HG02642 (cell line): Measurements from ENCODE around the gene TBX18.

Source experiments
- ATAC-seq: cut with Tn5 transposase; IDR thresholded peaks from one replicate; pipeline ENCODE4 v1.9.1; 2021; ENCODE audit warnings: mild to moderate bottlenecking; ENCODE audit not compliant: unreplicated experiment, poor library complexity

TBX18 gene

DNA sequence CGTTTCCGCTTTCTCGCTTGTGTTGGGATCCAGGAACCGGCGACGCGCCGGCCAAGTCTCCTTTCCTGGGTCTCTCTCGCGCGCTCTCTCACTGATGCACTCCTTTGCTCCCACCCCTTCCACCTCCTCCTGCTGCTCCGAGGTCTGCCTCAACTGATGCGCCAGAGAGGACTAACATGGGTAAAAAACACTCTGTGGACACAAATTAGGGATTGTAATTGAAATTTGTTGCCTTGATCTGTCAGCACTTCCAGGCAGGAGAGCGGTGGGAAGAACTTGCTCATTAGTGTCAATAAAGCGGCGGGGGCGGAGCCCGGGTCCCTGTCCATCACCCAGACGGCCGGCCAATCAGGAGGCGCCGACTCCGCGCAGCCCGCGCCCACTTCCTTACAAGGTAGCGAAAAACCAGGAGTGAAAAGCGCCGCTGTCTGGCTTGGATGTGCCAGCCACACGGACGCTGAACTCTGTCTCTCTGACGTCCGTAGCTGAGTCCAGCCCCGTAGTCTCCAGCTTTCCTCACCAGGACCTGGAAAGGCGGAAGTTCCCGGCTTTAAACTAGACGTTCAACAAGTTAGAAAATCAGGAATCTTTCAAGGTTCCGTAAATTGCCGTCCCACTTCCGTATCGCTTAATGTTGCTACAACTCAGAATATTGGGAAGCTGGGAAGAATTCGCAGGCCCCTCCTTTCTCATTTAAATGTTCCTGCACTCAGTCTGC lies at the start of gene TBX18:
Gene TBX18 (minus strand): TSS at position 267 of the 718 bp plus-strand sequence. CDS start 417 bp downstream, outside the sequence.
- ATAC-seq, result no peak

- no peak for ATAC-seq
These were observed 47.0 kb upstream of the TBX18 start for GRCh38 chr6:84811351-84811750.

GRCh38 chr6:84809455-84809854 lies 45.1 kb upstream of the TBX18 start:
- ATAC-seq, result no peak

DNA sequence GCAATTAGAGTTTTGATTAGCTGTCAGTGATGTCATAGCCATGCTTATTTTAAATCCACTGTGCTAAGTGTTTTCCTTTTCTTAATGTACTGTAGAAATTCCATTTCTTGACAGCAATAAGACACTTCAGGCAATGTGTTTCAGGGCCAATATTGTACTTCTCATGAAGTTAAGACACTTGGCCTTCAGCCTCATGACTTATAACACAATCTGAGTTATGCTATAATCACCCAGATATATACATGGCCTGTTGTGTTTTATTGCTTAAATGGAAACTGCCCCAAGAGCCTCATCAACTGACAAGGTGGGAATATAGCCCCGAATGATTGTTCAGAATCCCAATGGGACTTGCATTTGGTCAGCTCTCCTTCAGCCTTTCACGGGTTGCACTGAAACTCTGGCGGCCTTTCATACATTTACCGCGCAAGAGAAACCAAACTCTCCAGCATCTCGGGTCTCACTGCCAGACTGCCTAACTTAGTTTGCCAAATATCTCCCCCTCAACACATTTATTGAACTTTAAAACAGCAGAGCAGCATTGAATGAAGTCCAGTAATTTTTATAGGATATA lies 44.2 kb upstream of the TBX18 start:
- ATAC-seq, result no peak

DNA sequence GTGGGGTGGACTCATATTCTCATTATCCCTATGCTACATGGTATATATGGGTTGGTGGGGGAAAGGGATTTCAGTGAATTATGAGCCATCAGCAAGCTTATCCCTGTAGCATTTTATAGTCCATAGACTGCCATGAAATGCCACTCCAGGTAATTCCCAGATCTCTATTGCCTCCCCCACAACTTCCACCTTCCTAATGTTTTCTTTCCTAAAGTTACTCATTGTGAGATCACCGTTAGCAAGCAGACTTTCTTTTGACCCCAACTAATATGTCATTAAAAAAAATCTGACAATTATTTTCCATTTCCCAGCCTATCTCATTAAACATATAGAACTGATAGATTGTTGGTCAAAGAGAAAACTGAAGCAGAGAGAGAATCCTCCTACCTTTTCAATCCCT lies 40.7 kb upstream of the TBX18 start:
- no peak for ATAC-seq

DNA sequence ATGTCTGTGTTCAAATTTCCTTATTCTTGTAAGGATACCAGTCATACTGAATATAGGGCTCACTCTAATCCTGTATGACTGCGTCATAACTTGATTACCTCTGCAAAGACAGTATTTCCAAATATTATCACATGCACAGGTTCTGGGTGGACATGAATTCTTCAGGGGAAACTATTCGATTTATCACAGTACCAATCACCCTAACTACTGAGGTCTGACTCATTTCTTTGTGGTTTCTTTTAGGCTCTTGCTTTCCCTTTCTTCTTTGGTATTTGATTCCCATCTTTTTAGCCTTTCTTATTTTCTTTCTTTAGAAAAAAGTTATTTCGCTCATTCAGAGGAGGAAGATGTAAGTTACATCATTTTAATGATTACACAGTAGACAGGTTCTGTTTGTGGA lies 40.3 kb upstream of the TBX18 start:
- ATAC-seq, result no peak

DNA sequence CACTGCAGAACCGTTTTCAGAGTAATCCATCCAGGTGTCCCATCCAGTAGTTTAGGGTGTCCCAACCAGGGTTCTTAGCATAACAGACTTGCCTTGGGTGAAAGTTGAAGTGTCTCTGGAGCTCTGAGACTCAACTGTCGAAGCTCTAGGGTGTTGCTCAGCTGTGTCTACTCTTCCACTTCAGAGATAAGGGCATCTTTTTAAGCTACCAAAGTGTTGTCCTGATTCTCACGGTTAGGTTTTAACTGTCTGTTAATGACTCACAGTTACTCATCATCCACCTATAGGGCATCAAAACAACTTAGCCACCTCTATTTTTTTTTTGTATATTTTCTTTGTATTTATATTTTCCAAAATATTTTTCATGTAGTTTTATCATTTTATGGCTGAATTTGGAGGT lies 36.9 kb upstream of the TBX18 start:
- no peak for ATAC-seq

DNA sequence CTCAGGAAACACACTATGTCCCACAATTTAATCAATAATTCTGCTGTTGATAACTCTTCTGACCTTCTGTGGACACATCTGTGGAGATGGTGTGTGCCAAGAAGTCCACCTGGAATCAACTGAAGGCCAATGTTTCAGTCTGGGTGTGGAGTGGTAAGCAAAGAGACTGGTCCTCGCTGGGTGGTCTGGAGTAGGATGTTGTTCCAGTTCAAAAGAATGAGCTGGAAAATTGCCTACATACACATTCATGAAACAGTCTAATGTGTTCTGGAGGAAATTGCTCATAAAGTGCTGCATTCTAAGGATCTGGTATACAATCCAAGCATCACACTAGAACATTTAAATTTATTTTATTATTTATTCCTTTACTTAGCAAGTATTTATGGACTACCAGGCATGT lies 33.9 kb upstream of the TBX18 start:
- no peak for ATAC-seq

DNA sequence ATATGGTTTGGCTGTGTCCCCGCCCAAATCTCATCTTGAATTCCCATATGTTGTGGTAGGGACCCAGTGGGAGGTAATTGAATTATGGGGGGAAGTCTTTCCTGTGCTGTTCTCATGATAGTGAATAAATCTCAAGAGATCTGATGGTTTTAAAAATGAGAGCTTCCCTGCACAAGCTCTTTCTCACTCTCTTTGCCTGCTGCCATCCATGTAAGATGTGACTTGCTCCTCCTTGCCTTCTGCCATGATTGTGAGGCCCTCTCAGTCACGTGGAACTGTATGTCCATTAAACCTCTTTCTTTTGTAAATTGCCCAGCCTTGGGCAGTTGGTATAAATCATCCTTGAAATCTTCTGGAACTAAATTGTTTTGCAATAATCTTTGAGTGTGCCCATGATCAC lies 31.9 kb upstream of the TBX18 start:
- no peak for ATAC-seq

- no peak for ATAC-seq
These were observed 27.5 kb upstream of the TBX18 start for GRCh38 chr6:84791927-84792326.

DNA sequence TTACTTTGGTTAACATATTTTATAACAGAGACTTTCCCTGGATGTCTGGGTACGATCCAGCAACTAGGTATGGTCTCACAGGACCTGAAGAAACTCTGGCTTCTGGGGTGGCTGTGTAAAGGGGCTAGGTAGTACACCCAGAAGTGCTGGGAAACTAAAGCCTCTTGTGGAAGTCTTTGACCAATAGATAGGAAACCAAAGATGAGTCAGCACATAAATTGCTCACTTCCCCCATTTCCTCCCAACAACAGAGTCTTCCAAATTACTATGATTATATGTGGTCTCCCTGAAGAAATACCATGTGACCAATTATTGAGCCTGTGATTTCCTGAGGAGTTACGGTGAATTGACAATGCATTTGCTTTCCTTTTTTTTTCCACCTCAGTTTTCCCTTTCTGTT lies 26.8 kb upstream of the TBX18 start:
- ATAC-seq, result no peak

DNA sequence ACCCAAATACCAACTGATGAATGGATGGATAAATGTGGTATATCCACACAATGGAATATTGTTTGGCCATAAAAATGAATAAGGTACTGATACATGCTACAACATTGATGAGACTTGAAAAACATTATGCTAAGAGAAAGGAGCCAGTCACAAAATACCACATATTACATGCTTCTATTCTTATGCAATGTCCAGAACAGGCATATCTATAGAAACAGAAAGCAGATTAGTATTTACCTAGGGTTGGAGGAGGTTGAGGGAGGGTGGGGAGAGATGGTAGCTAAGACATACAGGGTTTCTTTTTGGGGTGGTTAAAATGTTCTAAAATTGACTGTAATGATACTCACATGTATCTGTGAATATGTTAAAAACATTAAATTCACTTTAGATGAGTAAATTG lies 24.8 kb upstream of the TBX18 start:
- ATAC-seq, result no peak

DNA sequence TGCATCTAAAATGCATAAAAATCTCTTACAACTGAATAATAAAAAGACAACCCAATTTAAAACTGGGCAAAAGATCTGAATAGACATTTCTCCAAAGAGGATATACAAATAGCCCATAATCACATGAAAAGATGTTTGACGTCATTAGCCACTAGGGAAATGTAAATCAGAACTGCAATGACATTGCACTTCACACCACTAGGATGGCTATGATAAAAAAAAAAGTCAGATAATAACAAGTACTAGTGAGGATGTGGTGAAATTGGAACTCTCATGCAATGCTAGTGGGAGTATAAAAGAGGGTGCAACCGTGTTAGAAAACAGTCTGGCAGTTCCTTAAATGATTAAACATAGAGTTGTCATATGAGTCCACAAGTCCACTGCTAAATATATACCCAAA lies 24.3 kb upstream of the TBX18 start:
- no peak for ATAC-seq

GRCh38 chr6:84785671-84786070 lies 21.3 kb upstream of the TBX18 start:
- ATAC-seq, result no peak

- no peak for ATAC-seq
These were observed 15.5 kb upstream of the TBX18 start for GRCh38 chr6:84779917-84780316.

- no peak for ATAC-seq
These were observed 15.0 kb upstream of the TBX18 start for GRCh38 chr6:84779380-84779779.

- ATAC-seq, result no peak
These were observed 13.5 kb upstream of the TBX18 start for GRCh38 chr6:84777888-84778287.

DNA sequence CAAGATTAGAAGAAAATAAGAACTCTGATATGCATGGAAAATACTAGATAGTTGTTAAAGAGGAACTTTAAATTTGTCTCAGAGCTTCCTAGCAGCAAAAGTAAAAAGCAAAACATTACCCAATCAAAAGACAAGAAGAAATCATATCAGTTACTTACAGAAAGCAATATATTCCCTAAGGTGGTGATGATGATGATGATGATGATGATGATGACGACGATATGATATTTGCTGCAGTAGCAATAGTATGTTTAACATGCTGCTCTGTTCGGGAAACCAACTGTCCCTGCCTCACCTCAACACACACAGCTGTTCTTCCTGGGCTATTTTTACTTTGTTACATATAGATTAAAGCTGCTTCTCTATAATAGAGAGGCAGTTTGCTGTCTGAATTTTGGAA lies 12.0 kb upstream of the TBX18 start:
- ATAC-seq, result no peak

- no peak for ATAC-seq
These were observed 11.4 kb upstream of the TBX18 start for GRCh38 chr6:84775751-84776150.

DNA sequence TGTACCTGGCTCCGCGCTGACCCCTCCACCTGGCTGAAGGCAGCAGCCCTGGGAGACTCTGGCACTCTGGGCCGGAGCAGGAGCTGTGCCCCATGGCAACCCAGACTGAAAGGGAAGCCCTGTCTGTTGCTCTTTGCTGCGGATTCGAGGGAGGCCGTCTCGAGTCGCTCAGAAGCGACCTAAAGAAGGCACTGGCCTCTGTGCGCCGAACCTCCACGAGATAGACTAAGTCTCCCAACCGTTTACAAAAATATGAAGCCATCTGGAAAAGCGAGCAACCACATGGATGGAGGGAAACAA lies 10.5 kb upstream of the TBX18 start:
- ATAC-seq, result no peak

- ATAC-seq, result peak; percentile 72
These were observed 10.0 kb upstream of the TBX18 start for GRCh38 chr6:84774157-84774984.
